A549 (cell line): ENCODE measurements around the gene KRTAP5-2. TPM values are rescaled to one million over a fixed set of nuclear protein-coding genes. Genes with fewer than 3 reads are reported as not detected.

ENCODE experiments used
- ATAC-seq, 2 experiments: fragments of 200-7000 bp in 1 of 2; fragments of >200 bp in 1 of 2; cut with Nextera tagmentation in 1 of 2; cut with Tn5 transposase in 1 of 2; 3 replicates each; pipeline versions ENCODE4 v1.8.0 to v1.9.1; 2018 to 2020; ENCODE audit warnings: mild to moderate bottlenecking in 1 of 2, moderate library complexity in 1 of 2
- CTCF ChIA-PET: fragments of 300-600 bp; sonication (Branson Sonifier 250); formaldehyde crosslinking; extraction: SDS; loops from one replicate; lab custom pipeline; 2021; ENCODE audit warnings: antibody characterized with exemption, inconsistent platforms; lab: Yijun Ruan, JAX
- POLR2A ChIA-PET: fragments of 350-600 bp; formaldehyde crosslinking; extraction: SDS; loops from one replicate; lab custom pipeline; 2021; ENCODE audit warnings: antibody characterized with exemption, inconsistent platforms; lab: Yijun Ruan, JAX
- DNase-seq, 2 experiments: peaks; one replicate each; pipeline versions ENCODE4 v3.0.0 to v3.0.0-alpha.2; 2011 to 2016; ENCODE audit warnings: low read depth in 1 of 2, low spot score in 1 of 2
- FAIRE-seq: peaks from 2 replicates; lab custom pipeline; 2011; peaks lifted over from hg19 to GRCh38; lab: Jason Lieb, UNC
- H3K27ac ChIP-seq, 2 experiments: fragments of >200 bp; sonication (Bioruptor Twin); formaldehyde crosslinking; 3 replicates each; pipeline ENCODE4 v1.5.1; 2016 to 2017
- H3K4me1 ChIP-seq: fragments of >200 bp; sonication (Bioruptor Twin); formaldehyde crosslinking; 3 replicates; pipeline ENCODE4 v1.6.1; 2016
- H3K4me2 ChIP-seq: fragments of >200 bp; sonication (Bioruptor Twin); formaldehyde crosslinking; 3 replicates; pipeline ENCODE4 v1.6.1; 2016
- H3K4me3 ChIP-seq: fragments of >200 bp; sonication (Bioruptor Twin); formaldehyde crosslinking; 3 replicates; pipeline ENCODE4 v1.5.1; 2016
- H3K9me3 ChIP-seq: fragments of >200 bp; sonication (Bioruptor Twin); formaldehyde crosslinking; 3 replicates; pipeline ENCODE4 v1.6.1; 2016
- CBX2 ChIP-seq: fragments of 200-600 bp; sonication (generic); IDR thresholded peaks from 2 replicates; pipeline ENCODE4 v1.6.1; 2016; ENCODE audit warnings: low read depth, mild to moderate bottlenecking, borderline replicate concordance
- CEBPB ChIP-seq, 2 experiments: fragments of >200 bp in 1 of 2; sonication (Bioruptor Twin) in 1 of 2; formaldehyde crosslinking in 1 of 2; IDR thresholded peaks; 2 replicates each; pipeline ENCODE4 v1.6.1; 2012 to 2016
- CHD2 ChIP-seq: fragments of 150-350 bp; IDR thresholded peaks from 2 replicates; pipeline ENCODE4 v1.6.1; 2014; ENCODE audit warnings: low read length; ENCODE audit not compliant: partially characterized antibody
- CTCF ChIP-seq: fragments of >200 bp; sonication (Bioruptor Twin); formaldehyde crosslinking; IDR thresholded peaks from 3 replicates; pipeline ENCODE4 v1.5.1; 2016
- EHF ChIP-seq: fragments of 250-450 bp; sonication (Bioruptor Pico); IDR thresholded peaks from 2 replicates; pipeline ENCODE4 v1.5.0; 2020; ENCODE audit warnings: mild to moderate bottlenecking
- EP300 ChIP-seq, 2 experiments: fragments of >200 bp; sonication (Bioruptor Twin); formaldehyde crosslinking; IDR thresholded peaks; 2 replicates in 1 of 2; 3 replicates in 1 of 2; pipeline ENCODE4 v1.6.1; 2016 to 2017
- FOSL2 ChIP-seq, 2 experiments: fragments of 450-650 bp in 1 of 2; fragments of >200 bp in 1 of 2; sonication (Bioruptor Twin) in 1 of 2; formaldehyde crosslinking; IDR thresholded peaks; 2 replicates each; pipeline versions ENCODE4 v1.5.0 to v1.6.1; 2016 to 2020; ENCODE audit warnings: mild to moderate bottlenecking in 1 of 2, moderate library complexity in 1 of 2
- JUN ChIP-seq, 2 experiments: fragments of >200 bp; sonication (Bioruptor Twin); formaldehyde crosslinking; IDR thresholded peaks; 2 replicates in 1 of 2; 3 replicates in 1 of 2; pipeline ENCODE4 v1.6.1; 2016 to 2017
- JUNB ChIP-seq: fragments of >200 bp; sonication (Bioruptor Twin); formaldehyde crosslinking; IDR thresholded peaks from 2 replicates; pipeline ENCODE4 v1.6.1; 2016
- KDM1A ChIP-seq: fragments of 200-600 bp; sonication (generic); IDR thresholded peaks from 2 replicates; pipeline ENCODE4 v1.6.1; 2016; ENCODE audit warnings: low read depth, mild to moderate bottlenecking
- MAX ChIP-seq: IDR thresholded peaks from 2 replicates; pipeline ENCODE4 v1.6.1; 2012
- MYC ChIP-seq: IDR thresholded peaks from 2 replicates; pipeline ENCODE4 v1.6.1; 2012; ENCODE audit warnings: mild to moderate bottlenecking, inconsistent platforms, low read length, improper control_type of control experiment, borderline replicate concordance
- NFE2L2 ChIP-seq: fragments of 150-350 bp; conservative IDR thresholded peaks from 2 replicates; pipeline ENCODE4 v1.6.1; 2014; ENCODE audit warnings: low read length
- NPAS2 ChIP-seq: fragments of 250-450 bp; sonication (Bioruptor Pico); IDR thresholded peaks from 2 replicates; pipeline ENCODE4 v1.8.0; 2022; ENCODE audit warnings: mild to moderate bottlenecking, moderate library complexity, borderline replicate concordance
- PBX3 ChIP-seq: IDR thresholded peaks from 2 replicates; pipeline ENCODE4 v1.6.1; 2012
- PHF8 ChIP-seq: fragments of 200-600 bp; sonication (generic); IDR thresholded peaks from 2 replicates; pipeline ENCODE4 v1.6.1; 2016; ENCODE audit warnings: low read depth, mild to moderate bottlenecking, antibody characterized with exemption, moderate library complexity, borderline replicate concordance
- POLR2A ChIP-seq: IDR thresholded peaks from 2 replicates; pipeline ENCODE4 v1.6.1; 2012; ENCODE audit warnings: mild to moderate bottlenecking, low read length
- RARB ChIP-seq: fragments of 250-450 bp; sonication (Bioruptor Pico); IDR thresholded peaks from 2 replicates; pipeline ENCODE4 v1.8.0; 2021; ENCODE audit warnings: mild to moderate bottlenecking, moderate library complexity
- RNF2 ChIP-seq: fragments of 200-600 bp; sonication (generic); IDR thresholded peaks from 2 replicates; pipeline ENCODE4 v1.6.1; 2016; ENCODE audit warnings: low read depth, mild to moderate bottlenecking, antibody characterized with exemption, moderate library complexity, borderline replicate concordance
- TFCP2L1 ChIP-seq: fragments of 250-450 bp; sonication (Bioruptor Pico); IDR thresholded peaks from 2 replicates; pipeline ENCODE4 v1.5.0; 2021; ENCODE audit warnings: mild to moderate bottlenecking
- ZFP36 ChIP-seq: fragments of 450-650 bp; IDR thresholded peaks from 2 replicates; pipeline ENCODE4 v1.6.1; 2014; ENCODE audit warnings: borderline replicate concordance; ENCODE audit not compliant: partially characterized antibody
- ZSCAN20 ChIP-seq: fragments of 250-450 bp; sonication (Bioruptor Pico); IDR thresholded peaks from 2 replicates; pipeline ENCODE4 v1.8.0; 2022; ENCODE audit warnings: mild to moderate bottlenecking, moderate library complexity
- WGBS: methylation state at CpG from one replicate; pipeline ENCODE4 v1.1.6; 2017; ENCODE audit errors: missing lambda C conversion rate; 5-methylcytosine and 5-hydroxymethylcytosine counted together
- polyA plus RNA-seq, 4 experiments: library from polyadenylated mRNA; depleted of rRNA in 3 of 4; stranded (reverse); fragments of >200 nt; fragmentation: RNase III in 1 of 4; extraction: RNeasy Plus Mini Kit Qiagen cat#74134 plus additional on column Dnase treatment in 1 of 4; gene quantifications; 2 replicates in 3 of 4; 3 replicates in 1 of 4; pipeline ENCODE4 v1.2.3, GENCODE V29; 2011 to 2017

KRTAP5-2 gene
- polyA plus RNA-seq, 2 of the 4 experiments (the other 2 are of a cell fraction), result not detected

GRCh38 chr11:1574238-1574932 is 23.7 kb downstream of the KRTAP5-2 start (continued):
- TF ChIP-seq CHD2, result no peak
- no peak for TF ChIP-seq RARB
- no peak for TF ChIP-seq NFE2L2
- no peak for TF ChIP-seq POLR2A
- no peak for TF ChIP-seq PBX3

GRCh38 chr11:1573903-1574237 is 24.2 kb downstream of the KRTAP5-2 start:
- peak overlapping the region; percentile 74 for H3K4me3 ChIP-seq
- FAIRE-seq (no peak), DNase-seq (peak in 1 of 2 experiments; percentile 71), ATAC-seq (peak; percentile 52 to 78)
- peak overlapping the region; percentile 99 for H3K4me2 ChIP-seq
- H3K4me1 ChIP-seq, result peaks cover 37% of the 10 kb centered on the region
- ChIA-PET POLR2A (interaction anchor here (1.3 kb wide), 1 partner anchor 9 kb away, joined by 3 read pairs; no protein-coding TSS in a partner anchor), CTCF (interaction anchor here (0.5 to 26.3 kb wide), 24 partner anchors 9 to 583 kb away, joined by 3 to 719 read pairs (median 8); partner anchors contain the start of genes KRTAP5-1 and KRTAP5-2)
- peak overlapping the region; percentile 89 to 95 for H3K27ac ChIP-seq
- 25% methylated on average over 5 of the region's 7 CpGs for WGBS
- TF ChIP-seq RNF2 (no peak), ZSCAN20 (CRISPR knock-in tag) (no peak), JUNB (no peak)
- H3K9me3 ChIP-seq, result peaks cover 15% of the 10 kb centered on the region

- no peak for FAIRE-seq
- Histone ChIP-seq H3K4me3 (peak overlapping the region; percentile 74), H3K4me2 (peak overlapping the region; percentile 99), H3K27ac (peak overlapping the region; percentile 89 to 95), H3K9me3 (peaks cover 9% of the 10 kb centered on the region)
- CTCF ChIA-PET, result interaction anchor here (1.0 to 26.3 kb wide), 15 partner anchors 8 to 583 kb away, joined by 3 to 719 read pairs (median 12); partner anchors contain the start of gene KRTAP5-2
- TF ChIP-seq MAX (no peak), TFCP2L1 (no peak), ZFP36 (no peak), CTCF (no peak), KDM1A (no peak)
- TF ChIP-seq, all 56 proteins: peak for 0
- H3K4me1 ChIP-seq, result peaks cover 37% of the 10 kb centered on the region
- ATAC-seq, result peak; percentile 41 to 60
- POLR2A ChIA-PET, result interaction anchor here (1.3 kb wide), 1 partner anchor 9 kb away, joined by 3 read pairs; no protein-coding TSS in a partner anchor
- 19% methylated on average over 16 of the region's 37 CpGs for WGBS
- peak in 1 of 2 experiments; percentile 53 for DNase-seq
These were observed 24.8 kb downstream of the KRTAP5-2 start for GRCh38 chr11:1573077-1573902.

- ChIA-PET CTCF (interaction anchor here (1.1 to 26.3 kb wide), 5 partner anchors 13 to 279 kb away, joined by 3 to 719 read pairs (median 48); partner anchors contain the start of gene KRTAP5-2), POLR2A (interaction anchor here (0.6 to 1.0 kb wide), 3 partner anchors 13 to 17 kb away, joined by 3 to 4 read pairs (median 3); no protein-coding TSS in a partner anchor)
- no peak for TF ChIP-seq MAX
- TF ChIP-seq FOSL2 (IDR thresholded peaks at IDR 0.05), result no peak
- peak; percentile 78 for TF ChIP-seq FOSL2 (CRISPR knock-in tag; IDR thresholded peaks at IDR 0.05)
- no peak for TF ChIP-seq MYC
- TF ChIP-seq KDM1A, result no peak
- peak; percentile 38; the same call in 1 of the 2 replicates for TF ChIP-seq PHF8
- TF ChIP-seq NPAS2 (CRISPR knock-in tag), result no peak
- TF ChIP-seq CEBPB (IDR thresholded peaks at IDR 0.05), result no peak
- peak in 1 of 2 experiments; percentile 23; a peak in 1 of 5 replicates for TF ChIP-seq EP300 (IDR thresholded peaks at IDR 0.05)
- peak in 1 of 2 experiments; percentile 68; a peak in 3 of 5 replicates for TF ChIP-seq JUN (IDR thresholded peaks at IDR 0.05)
- TF ChIP-seq ZFP36, result no peak
- TF ChIP-seq EHF (CRISPR knock-in tag), result no peak
- TF ChIP-seq CBX2, result no peak
- TF ChIP-seq CHD2, result no peak
- DNase-seq (peak; percentile 87 to 90), ATAC-seq (peak; percentile 13 to 35), FAIRE-seq (no peak)
- H3K4me3 ChIP-seq, result peak within 1 kb of the TSS; percentile 74
- H3K4me1 ChIP-seq, result peaks cover 37% of the 10 kb centered on the region
- H3K27ac ChIP-seq, result peak within 1 kb of the TSS; percentile 89 to 95
- H3K9me3 ChIP-seq, result peaks cover under 1% of the 10 kb centered on the region; the same call in 2 of the 3 replicates
- H3K4me2 ChIP-seq, result peak within 1 kb of the TSS; percentile 99
- no CpG with 5 or more reads among the region's 124 CpGs for WGBS
These were observed 25.7 kb downstream of the KRTAP5-2 start, which contains the start of gene DUSP8 for GRCh38 chr11:1572197-1573076. Gene DUSP8, minus strand, starts transcription at chr11:1572271. Its CDS starts 6,445 bp downstream, at chr11:1565826.
